ENCODE measurements around the gene CCNE1.

CCNE1 gene

GRCh38 chr19:29811125-29812079 lies at the start of gene CCNE1:
CCNE1 (plus strand) TSS chr19:29811991; CDS start chr19:29812556, 565 bp downstream.
- TF ChIP-seq, protein P1, sequence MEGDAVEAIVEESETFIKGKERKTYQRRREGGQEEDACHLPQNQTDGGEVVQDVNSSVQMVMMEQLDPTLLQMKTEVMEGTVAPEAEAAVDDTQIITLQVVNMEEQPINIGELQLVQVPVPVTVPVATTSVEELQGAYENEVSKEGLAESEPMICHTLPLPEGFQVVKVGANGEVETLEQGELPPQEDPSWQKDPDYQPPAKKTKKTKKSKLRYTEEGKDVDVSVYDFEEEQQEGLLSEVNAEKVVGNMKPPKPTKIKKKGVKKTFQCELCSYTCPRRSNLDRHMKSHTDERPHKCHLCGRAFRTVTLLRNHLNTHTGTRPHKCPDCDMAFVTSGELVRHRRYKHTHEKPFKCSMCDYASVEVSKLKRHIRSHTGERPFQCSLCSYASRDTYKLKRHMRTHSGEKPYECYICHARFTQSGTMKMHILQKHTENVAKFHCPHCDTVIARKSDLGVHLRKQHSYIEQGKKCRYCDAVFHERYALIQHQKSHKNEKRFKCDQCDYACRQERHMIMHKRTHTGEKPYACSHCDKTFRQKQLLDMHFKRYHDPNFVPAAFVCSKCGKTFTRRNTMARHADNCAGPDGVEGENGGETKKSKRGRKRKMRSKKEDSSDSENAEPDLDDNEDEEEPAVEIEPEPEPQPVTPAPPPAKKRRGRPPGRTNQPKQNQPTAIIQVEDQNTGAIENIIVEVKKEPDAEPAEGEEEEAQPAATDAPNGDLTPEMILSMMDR (IDR thresholded peaks at IDR 0.05; ENCODE audit: low read depth, low read length, missing control alignments): no peak
- no peak for DNase-seq (ENCODE audit: extremely low read depth, low read depth)
- H3K4me3 ChIP-seq (replicated peaks; ENCODE audit: low read depth, low read length): peak within 1 kb of the TSS; percentile 45

- TF ChIP-seq, protein P1 (IDR thresholded peaks at IDR 0.05; ENCODE audit: low read depth, low read length, missing control alignments): no peak
- DNase-seq (ENCODE audit: extremely low read depth, low read depth): no peak
- no peak overlapping the region for H3K4me3 ChIP-seq (replicated peaks; ENCODE audit: low read depth, low read length)
These were observed 48.6 kb upstream of the CCNE1 start for GRCh38 chr19:29763196-29763595.

GRCh38 chr19:29764361-29764760 lies 47.4 kb upstream of the CCNE1 start:
- no peak for DNase-seq (ENCODE audit: extremely low read depth, low read depth)
- TF ChIP-seq, protein P1 (IDR thresholded peaks at IDR 0.05; ENCODE audit: low read depth, low read length, missing control alignments): no peak
- no peak overlapping the region for H3K4me3 ChIP-seq (replicated peaks; ENCODE audit: low read depth, low read length)

DNA sequence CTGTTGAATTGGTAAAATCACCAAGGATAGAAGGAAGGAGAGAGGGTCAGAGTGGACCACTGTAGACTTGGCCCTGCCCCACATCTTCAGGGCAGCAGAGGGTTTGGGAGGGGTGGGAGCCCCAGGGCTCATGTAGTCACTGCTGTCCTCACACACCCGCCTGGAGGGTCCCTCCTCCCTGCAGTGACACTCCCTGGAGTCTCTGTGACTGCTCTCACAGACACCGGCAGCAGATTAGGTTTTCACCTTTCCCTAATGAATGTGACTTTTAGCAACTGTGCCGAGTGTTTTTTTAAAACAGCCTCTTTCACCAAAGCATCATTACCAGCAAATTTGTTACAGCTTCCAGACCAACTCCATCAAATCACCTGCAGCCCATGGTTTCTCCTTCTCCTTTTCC lies 45.7 kb upstream of the CCNE1 start:
- DNase-seq (ENCODE audit: extremely low read depth, low read depth): no peak
- no peak overlapping the region for H3K4me3 ChIP-seq (replicated peaks; ENCODE audit: low read depth, low read length)
- TF ChIP-seq, protein P1 (IDR thresholded peaks at IDR 0.05; ENCODE audit: low read depth, low read length, missing control alignments): no peak

DNA sequence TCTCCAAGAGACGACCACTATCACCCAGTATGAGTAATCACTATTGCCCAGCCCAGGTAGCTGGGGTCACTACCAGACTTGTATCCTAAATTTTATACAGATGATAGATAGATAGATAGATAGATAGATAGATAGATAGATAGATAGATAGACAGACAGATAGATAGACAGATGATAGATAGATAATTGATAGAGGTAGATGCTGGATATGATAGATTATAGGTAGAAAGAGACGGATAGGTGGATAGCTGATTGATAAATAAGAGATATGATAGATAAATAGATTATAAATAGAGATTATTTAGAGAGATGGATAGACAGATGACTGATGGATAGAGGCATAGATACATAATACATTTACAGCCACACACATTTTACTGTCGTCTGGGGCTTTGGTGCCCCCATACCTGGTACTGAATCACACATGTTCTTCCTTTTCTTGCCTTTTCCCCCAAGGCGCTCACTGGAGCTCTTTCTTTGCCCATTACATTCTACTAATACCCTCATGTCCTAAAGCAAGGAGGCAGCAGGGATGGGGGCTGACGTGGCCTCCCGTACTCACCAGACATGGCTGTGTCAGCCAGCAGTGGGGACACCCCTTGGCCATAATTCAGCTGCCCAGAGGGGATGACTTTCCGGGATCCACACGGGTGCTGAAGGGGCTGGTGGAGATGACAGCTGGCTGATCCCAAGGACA lies 44.6 kb upstream of the CCNE1 start:
- TF ChIP-seq, protein P1 (IDR thresholded peaks at IDR 0.05; ENCODE audit: low read depth, low read length, missing control alignments): no peak
- no peak overlapping the region for H3K4me3 ChIP-seq (replicated peaks; ENCODE audit: low read depth, low read length)
- no peak for DNase-seq (ENCODE audit: extremely low read depth, low read depth)

- TF ChIP-seq, protein P1 (IDR thresholded peaks at IDR 0.05; ENCODE audit: low read depth, low read length, missing control alignments): no peak
- no peak overlapping the region for H3K4me3 ChIP-seq (replicated peaks; ENCODE audit: low read depth, low read length)
- no peak for DNase-seq (ENCODE audit: extremely low read depth, low read depth)
These were observed 43.6 kb upstream of the CCNE1 start for GRCh38 chr19:29768166-29768565.

Data from HFF-Myc (cell line).